DND-41 (cell line): ENCODE results near the gene DNAJC17.

Source experiments
- CTCF ChIP-seq: IDR thresholded peaks from 2 replicates; pipeline ENCODE4 v1.5.1; 2012; ENCODE audit warnings: borderline replicate concordance, low read length, moderate library complexity, mild to moderate bottlenecking; ENCODE audit not compliant: poor library complexity, severe bottlenecking; ENCODE audit errors: extremely low read depth
- EZH2 ChIP-seq: IDR thresholded peaks from 3 replicates; pipeline ENCODE4 v1.6.1; 2012; ENCODE audit warnings: borderline replicate concordance, low read depth, mild to moderate bottlenecking, moderate library complexity, low read length, inconsistent platforms; ENCODE audit not compliant: severe bottlenecking

GRCh38 chr15:40846841-40847222, 39.6 kb upstream of the DNAJC17 start:
- TF ChIP-seq EZH2 (no peak), CTCF (no peak)
